HepG2 (cell line): ENCODE results near the gene ZMIZ2. TPM values are rescaled to one million over a fixed set of nuclear protein-coding genes. Genes with fewer than 3 reads are reported as not detected.
A peak's percentile ranks its signal among the peaks of the same experiment; 100 is the strongest.

Experiments
- ATF4 ChIP-seq, 2 experiments: fragments of 450-650 bp in 1 of 2; sonication (generic) in 1 of 2; formaldehyde crosslinking; IDR thresholded peaks; 2 replicates each; pipeline versions ENCODE4 v1.5.0 to v1.8.0; 2020 to 2022; ENCODE audit warnings: mild to moderate bottlenecking in 1 of 2, missing genetic modification reagents in 1 of 2
- CBFB ChIP-seq: sonication (generic); formaldehyde crosslinking; IDR thresholded peaks from 2 replicates; pipeline ENCODE4 v1.4.0; 2020; ENCODE audit warnings: missing genetic modification reagents
- DMTF1 ChIP-seq: sonication (generic); formaldehyde crosslinking; IDR thresholded peaks from 2 replicates; pipeline ENCODE4 v1.4.0; 2020; ENCODE audit warnings: mild to moderate bottlenecking, missing genetic modification reagents
- IKZF1 ChIP-seq: fragments of 450-650 bp; IDR thresholded peaks from 2 replicates; pipeline ENCODE4 v1.7.1; 2016
- KDM5A ChIP-seq: fragments of 200-600 bp; sonication (generic); IDR thresholded peaks from 2 replicates; pipeline ENCODE4 v1.7.0; 2018; ENCODE audit warnings: antibody characterized with exemption, mild to moderate bottlenecking, low read length, borderline replicate concordance
- KLF12 ChIP-seq: sonication (generic); formaldehyde crosslinking; IDR thresholded peaks from 2 replicates; pipeline ENCODE4 v1.4.0; 2020; ENCODE audit warnings: missing genetic modification reagents, borderline replicate concordance
- SP1 ChIP-seq, 2 experiments: fragments of 450-650 bp in 1 of 2; sonication (generic) in 1 of 2; formaldehyde crosslinking in 1 of 2; IDR thresholded peaks; 2 replicates each; pipeline versions ENCODE4 v1.4.0 to v1.6.1; 2016 to 2020; ENCODE audit warnings: missing genetic modification reagents in 1 of 2
- SRSF4 ChIP-seq: fragments of 200-400 bp; formaldehyde crosslinking; IDR thresholded peaks from one replicate; pipeline ENCODE4 v1.6.1; 2018; ENCODE audit warnings: mild to moderate bottlenecking, low read depth, low read length, moderate library complexity; ENCODE audit not compliant: poor library complexity, severe bottlenecking
- TERF1 ChIP-seq: sonication (generic); formaldehyde crosslinking; IDR thresholded peaks from 2 replicates; pipeline ENCODE4 v1.8.0; 2022; ENCODE audit warnings: mild to moderate bottlenecking, missing genetic modification reagents, moderate library complexity
- ZEB1 ChIP-seq: IDR thresholded peaks from 2 replicates; pipeline ENCODE4 v1.6.1; 2012; ENCODE audit warnings: mild to moderate bottlenecking, low read depth, inconsistent platforms; ENCODE audit not compliant: insufficient replicate concordance
- ZNF263 ChIP-seq: sonication (generic); formaldehyde crosslinking; IDR thresholded peaks from 2 replicates; pipeline ENCODE4 v1.4.0; 2020; ENCODE audit warnings: missing genetic modification reagents
- ZNF407 ChIP-seq: sonication (generic); formaldehyde crosslinking; IDR thresholded peaks from one replicate; pipeline ENCODE4 v1.5.1; 2020; ENCODE audit warnings: mild to moderate bottlenecking, missing genetic modification reagents; ENCODE audit errors: not compliant biosample characterization
- ZNF503 ChIP-seq: sonication (generic); formaldehyde crosslinking; IDR thresholded peaks from 2 replicates; pipeline ENCODE4 v1.4.0; 2020; ENCODE audit warnings: missing genetic modification reagents
- ZNF740 ChIP-seq: sonication (generic); formaldehyde crosslinking; IDR thresholded peaks from 2 replicates; pipeline ENCODE4 v1.4.0; 2020; ENCODE audit warnings: missing genetic modification reagents
- polyA plus RNA-seq, 8 experiments: library from polyadenylated mRNA; depleted of rRNA in 3 of 8; stranded (reverse) in 7 of 8; unstranded in 1 of 8; fragments of >200 nt; fragmentation: Illumina TruSeq in 4 of 8; extraction: Trizol in 4 of 8; gene quantifications; 2 replicates each; pipeline versions ENCODE4 v1.2.1 to v1.2.3, GENCODE V29; 2011 to 2016; ENCODE audit warnings: low read depth in 4 of 8, missing spikeins in 1 of 8, mixed read lengths in 1 of 8; ENCODE audit not compliant: insufficient read depth in 1 of 8
- total RNA-seq, 5 experiments: library from RNA; depleted of rRNA; stranded (reverse); fragments of >200 nt; fragmentation: Illumina TruSeq; extraction: Trizol; gene quantifications; 2 replicates each; pipeline ENCODE4 v1.2.3, GENCODE V29; 2016; ENCODE audit warnings: low read depth in 1 of 5

Gene ZMIZ2
- total and polyA plus RNA-seq, 2 of the 13 experiments (the other 11 are each of a cell fraction or from before 2014, with no cell fraction given): 4.9 to 7.9 TPM

GRCh38 chr7:44808914-44809393 lies 60.3 kb downstream of the ZMIZ2 start (continued):
- TF ChIP-seq ZNF407 (CRISPR knock-in tag) (no peak), ZNF740 (CRISPR knock-in tag) (no peak), KDM5A (no peak), SRSF4 (no peak), CBFB (CRISPR knock-in tag) (no peak), ATF4 (CRISPR knock-in tag; IDR thresholded peaks at IDR 0.05) (0 out of 4 replicates have a peak, but pooled peaks of 1 of the 2 experiments have one; percentile 30), ZEB1 (no peak), SP1 (IDR thresholded peaks at IDR 0.05) (no peak), SP1 (CRISPR knock-in tag; IDR thresholded peaks at IDR 0.05) (no peak), TERF1 (CRISPR knock-in tag) (no peak), IKZF1 (no peak), ZNF503 (CRISPR knock-in tag) (no peak), KLF12 (CRISPR knock-in tag) (no peak), DMTF1 (CRISPR knock-in tag) (no peak), ZNF263 (CRISPR knock-in tag) (peak; percentile 73)
